HFFc6 (cell line): Measurements from ENCODE around the gene DPP6. TPM values are rescaled to one million over a fixed set of nuclear protein-coding genes. Genes with fewer than 3 reads are reported as not detected.

Experiments used
- DNase-seq: peaks from one replicate; pipeline ENCODE4 v3.0.0-alpha.2; 2018
- H3K27ac Mint-ChIP-seq: 2 replicates; pipeline ENCODE4 v1.8.0; 2020; ENCODE audit warnings: mild to moderate bottlenecking, mixed read lengths
- H3K27me3 Mint-ChIP-seq: 2 replicates; pipeline ENCODE4 v1.8.0; 2021; ENCODE audit warnings: mild to moderate bottlenecking, moderate library complexity, mixed read lengths; ENCODE audit not compliant: insufficient read depth
- H3K36me3 Mint-ChIP-seq: 2 replicates; pipeline ENCODE4 v1.8.0; 2021; ENCODE audit warnings: low read depth, mixed read lengths
- H3K4me1 Mint-ChIP-seq: 2 replicates; pipeline ENCODE4 v1.8.0; 2020; ENCODE audit warnings: low read depth, mixed read lengths
- H3K4me3 Mint-ChIP-seq: 2 replicates; pipeline ENCODE4 v1.8.0; 2020; ENCODE audit warnings: mild to moderate bottlenecking, moderate library complexity, mixed read lengths
- H3K9me3 Mint-ChIP-seq: 2 replicates; pipeline ENCODE4 v1.8.0; 2020; ENCODE audit warnings: mild to moderate bottlenecking, mixed read lengths
- total RNA-seq, 6 experiments: library from RNA; stranded (reverse); fragmentation: NEBNext Ultra II Directional; extraction: Animal tissue kit (Norgen Biotek cat#: 25700); gene quantifications; 2 replicates in 1 of 6; 3 replicates in 5 of 6; pipeline ENCODE4 v1.2.3, GENCODE V29; 2021
- TF ChIP-seq, protein P1 (sequence below): fragments of 200-600 bp; sonication (generic); IDR thresholded peaks from 2 replicates; pipeline ENCODE4 v1.5.0; 2021; ENCODE audit warnings: antibody characterized with exemption, mild to moderate bottlenecking

Gene DPP6
- total RNA-seq, 6 experiments from 2014 or later: not detected

DNA sequence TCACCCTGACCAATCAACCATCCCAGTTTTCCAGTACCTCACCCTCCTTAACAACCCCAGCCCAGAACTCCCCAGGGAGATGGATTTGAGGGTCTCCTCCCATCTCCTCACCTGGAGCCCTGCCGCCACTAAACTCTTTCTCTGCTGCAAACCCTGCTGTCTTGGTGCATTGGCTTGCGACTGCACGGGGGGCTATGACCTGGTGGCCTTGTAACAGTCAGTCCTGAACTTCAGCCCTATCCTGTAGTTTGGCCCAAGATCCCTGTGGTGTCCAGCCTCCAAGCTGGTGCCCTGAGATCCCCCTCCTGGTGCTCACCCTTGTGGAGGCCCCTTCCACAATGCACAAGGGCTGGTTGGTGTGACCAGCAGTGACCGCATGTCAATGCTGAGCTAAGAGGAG is 858.8 kb downstream of the DPP6 start:
- no peak overlapping the region for H3K4me3 Mint-ChIP-seq
- peaks cover 6% of the 10 kb centered on the region; the same call in 1 of the 2 replicates for H3K4me1 Mint-ChIP-seq
- no peak for DNase-seq
- H3K36me3 Mint-ChIP-seq: peaks cover 6% of the 10 kb centered on the region; the same call in 1 of the 2 replicates
- no peak overlapping the region for H3K27ac Mint-ChIP-seq
- peaks cover 23% of the 10 kb centered on the region for H3K27me3 Mint-ChIP-seq
- H3K9me3 Mint-ChIP-seq: peaks cover 10% of the 10 kb centered on the region
- TF ChIP-seq, protein P1, sequence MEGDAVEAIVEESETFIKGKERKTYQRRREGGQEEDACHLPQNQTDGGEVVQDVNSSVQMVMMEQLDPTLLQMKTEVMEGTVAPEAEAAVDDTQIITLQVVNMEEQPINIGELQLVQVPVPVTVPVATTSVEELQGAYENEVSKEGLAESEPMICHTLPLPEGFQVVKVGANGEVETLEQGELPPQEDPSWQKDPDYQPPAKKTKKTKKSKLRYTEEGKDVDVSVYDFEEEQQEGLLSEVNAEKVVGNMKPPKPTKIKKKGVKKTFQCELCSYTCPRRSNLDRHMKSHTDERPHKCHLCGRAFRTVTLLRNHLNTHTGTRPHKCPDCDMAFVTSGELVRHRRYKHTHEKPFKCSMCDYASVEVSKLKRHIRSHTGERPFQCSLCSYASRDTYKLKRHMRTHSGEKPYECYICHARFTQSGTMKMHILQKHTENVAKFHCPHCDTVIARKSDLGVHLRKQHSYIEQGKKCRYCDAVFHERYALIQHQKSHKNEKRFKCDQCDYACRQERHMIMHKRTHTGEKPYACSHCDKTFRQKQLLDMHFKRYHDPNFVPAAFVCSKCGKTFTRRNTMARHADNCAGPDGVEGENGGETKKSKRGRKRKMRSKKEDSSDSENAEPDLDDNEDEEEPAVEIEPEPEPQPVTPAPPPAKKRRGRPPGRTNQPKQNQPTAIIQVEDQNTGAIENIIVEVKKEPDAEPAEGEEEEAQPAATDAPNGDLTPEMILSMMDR: no peak

DNA sequence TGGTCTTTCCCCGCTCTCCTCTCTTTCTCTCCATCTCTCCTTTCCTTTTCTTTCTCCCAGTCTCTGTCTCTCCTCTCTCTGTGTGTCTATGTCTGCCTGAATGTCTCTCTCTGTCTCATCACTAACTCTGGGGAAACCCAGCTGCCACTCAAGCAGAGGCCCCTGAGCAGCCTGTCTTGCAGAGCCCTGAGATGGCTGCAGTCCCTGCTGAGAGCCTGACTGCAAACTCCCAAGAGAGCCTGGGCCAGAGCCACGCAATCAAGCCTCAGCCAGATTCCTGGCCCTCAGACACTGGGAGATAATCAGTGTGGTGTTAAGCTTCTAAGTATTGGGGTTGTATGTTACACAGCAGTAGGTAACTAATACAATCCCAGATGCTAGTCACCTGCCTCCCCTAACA is 859.2 kb downstream of the DPP6 start:
- Mint-ChIP-seq H3K27ac (no peak overlapping the region), H3K27me3 (peaks cover 23% of the 10 kb centered on the region), H3K4me3 (no peak overlapping the region), H3K4me1 (peaks cover 6% of the 10 kb centered on the region; the same call in 1 of the 2 replicates), H3K9me3 (peaks cover 10% of the 10 kb centered on the region), H3K36me3 (peaks cover 6% of the 10 kb centered on the region; the same call in 1 of the 2 replicates)
- TF ChIP-seq, protein P1: no peak
- DNase-seq: no peak

DNA sequence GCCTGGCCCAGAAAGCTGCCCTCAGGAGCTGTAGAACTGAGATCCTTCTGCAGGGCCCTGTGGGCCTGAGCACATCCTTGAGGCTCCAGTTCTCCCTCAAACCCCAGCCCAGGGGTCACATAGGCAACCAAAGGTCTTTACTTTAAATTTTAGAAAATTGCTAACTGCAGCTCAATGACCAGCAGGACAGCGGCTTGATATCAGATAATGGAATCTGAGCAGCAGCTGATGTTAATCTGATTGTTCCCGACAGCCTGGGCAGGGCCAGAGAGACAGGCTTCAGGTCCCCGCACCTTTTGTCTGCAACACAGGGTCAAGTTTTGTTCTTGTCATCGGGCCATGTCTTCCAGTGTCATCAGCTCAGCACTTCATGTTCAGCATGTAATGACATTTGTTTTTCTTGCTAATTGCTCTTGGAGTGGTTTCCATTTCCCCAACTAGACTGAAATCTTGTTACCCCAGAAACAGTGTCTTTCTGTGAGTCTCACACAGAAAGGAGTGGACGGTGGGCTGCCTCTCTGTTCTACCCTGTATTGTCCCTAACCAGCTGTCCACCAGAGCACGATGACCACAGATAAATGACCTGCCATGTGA is 859.8 kb downstream of the DPP6 start:
- TF ChIP-seq, protein P1: no peak
- Mint-ChIP-seq H3K4me1 (peaks cover 6% of the 10 kb centered on the region; the same call in 1 of the 2 replicates), H3K9me3 (peaks cover 10% of the 10 kb centered on the region), H3K27me3 (peaks cover 23% of the 10 kb centered on the region), H3K36me3 (peaks cover 6% of the 10 kb centered on the region; the same call in 1 of the 2 replicates), H3K4me3 (no peak overlapping the region), H3K27ac (no peak overlapping the region)
- no peak for DNase-seq

DNA sequence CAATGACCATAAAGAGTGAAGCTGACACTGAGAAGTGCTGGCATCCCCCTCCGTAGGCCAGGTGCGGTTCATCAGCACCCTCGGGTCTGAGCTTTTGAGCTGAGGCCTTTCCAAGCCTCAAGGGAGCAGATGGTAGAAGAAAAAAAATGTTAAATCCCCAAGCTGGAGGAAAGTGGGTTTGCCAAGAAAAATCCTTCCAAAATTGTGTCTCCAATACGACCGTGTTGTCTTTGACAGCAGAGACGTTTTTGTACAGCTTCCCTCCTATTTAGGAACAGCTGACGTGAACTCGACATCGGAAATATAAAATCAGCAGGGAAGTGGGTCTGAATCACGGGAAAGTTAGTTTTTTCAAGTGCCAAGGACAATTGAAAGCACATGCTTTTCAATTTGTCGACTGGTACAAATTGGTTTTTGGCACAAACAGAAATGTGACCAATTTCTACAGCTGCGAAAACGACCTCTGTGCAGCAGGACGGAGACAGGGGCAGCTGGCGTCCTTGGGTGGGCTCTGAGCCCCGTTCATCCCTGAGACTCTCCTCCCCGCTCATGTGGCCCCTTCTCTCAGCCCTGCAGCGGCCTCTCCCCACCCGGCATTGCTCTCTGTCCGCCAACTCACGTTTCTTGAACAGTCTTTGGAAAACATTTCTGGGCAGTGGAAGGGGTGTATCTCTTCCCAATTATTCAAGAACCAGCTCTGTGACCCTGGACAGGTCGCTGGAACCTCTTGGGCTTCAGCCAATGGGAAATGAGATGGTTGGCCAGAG is 860.9 kb downstream of the DPP6 start:
- H3K4me1 Mint-ChIP-seq: peaks cover 6% of the 10 kb centered on the region; the same call in 1 of the 2 replicates
- peaks cover 23% of the 10 kb centered on the region for H3K27me3 Mint-ChIP-seq
- peaks cover 10% of the 10 kb centered on the region for H3K9me3 Mint-ChIP-seq
- H3K27ac Mint-ChIP-seq: no peak overlapping the region
- H3K36me3 Mint-ChIP-seq: peaks cover 6% of the 10 kb centered on the region; the same call in 1 of the 2 replicates
- no peak overlapping the region for H3K4me3 Mint-ChIP-seq
- no peak for DNase-seq
- TF ChIP-seq, protein P1: no peak

DNA sequence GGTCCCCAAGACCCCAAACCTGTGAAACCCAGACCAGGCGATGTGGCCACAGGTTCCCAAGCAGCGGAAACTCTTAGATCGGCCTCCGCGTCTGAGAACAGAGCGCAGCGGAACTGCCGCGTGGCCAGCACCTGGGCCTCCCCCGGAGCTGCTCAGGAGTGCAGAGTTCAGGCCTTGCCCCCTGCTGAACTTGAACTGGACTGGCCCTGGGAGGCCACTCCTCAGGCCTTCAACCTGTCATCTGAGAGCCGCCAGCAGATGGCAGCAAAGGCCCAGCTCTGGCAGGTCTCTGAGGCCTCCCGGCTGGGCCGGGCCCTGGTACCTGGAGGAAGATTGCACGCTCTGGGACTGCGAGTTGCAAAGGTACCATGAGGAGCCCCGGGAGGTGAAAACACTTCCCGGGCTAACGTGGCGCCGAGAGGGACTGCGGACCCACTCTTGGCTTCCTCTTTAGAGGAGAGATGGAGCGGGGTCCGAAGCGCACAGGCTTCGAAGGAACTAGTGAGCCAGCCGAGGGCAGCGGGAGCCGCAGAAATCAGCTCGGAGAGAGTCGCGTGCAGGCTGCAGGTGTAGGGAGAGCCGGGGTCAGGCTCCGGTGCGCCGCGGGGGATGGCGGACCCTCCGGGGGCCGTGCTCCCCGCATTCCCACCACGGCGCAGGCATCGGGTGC is 861.6 kb downstream of the DPP6 start:
- DNase-seq: peak; percentile 60
- Mint-ChIP-seq H3K36me3 (peaks cover 6% of the 10 kb centered on the region; the same call in 1 of the 2 replicates), H3K27ac (no peak overlapping the region), H3K27me3 (peaks cover 22% of the 10 kb centered on the region), H3K9me3 (peaks cover 10% of the 10 kb centered on the region), H3K4me3 (peak overlapping the region; percentile 67), H3K4me1 (peaks cover 6% of the 10 kb centered on the region; the same call in 1 of the 2 replicates)
- TF ChIP-seq, protein P1: peak; percentile 95
